H9 (cell line): ENCODE results near the gene PET100. TPM values are rescaled to one million over a fixed set of nuclear protein-coding genes. Genes with fewer than 3 reads are reported as not detected.

Experiments used
- DNase-seq: peaks from one replicate; pipeline ENCODE4 v3.0.0-alpha.2; 2017
- H2AFZ ChIP-seq: one replicate; pipeline ENCODE4 v1.6.1; 2013; ENCODE audit warnings: mild to moderate bottlenecking, low read length, control low read depth, moderate library complexity
- H2AK5ac ChIP-seq: 2 replicates; pipeline ENCODE4 v1.6.1; 2013; ENCODE audit warnings: low read length, control low read depth, mixed read lengths; ENCODE audit not compliant: insufficient read length
- H2BK120ac ChIP-seq: one replicate; pipeline ENCODE4 v1.6.1; 2013; ENCODE audit warnings: low read depth, mild to moderate bottlenecking, low read length, control low read depth, inconsistent platforms; ENCODE audit not compliant: poor library complexity, severe bottlenecking
- H2BK12ac ChIP-seq: 2 replicates; pipeline ENCODE4 v1.6.1; 2013; ENCODE audit warnings: low read length, control low read depth, mixed read lengths, low read depth; ENCODE audit not compliant: insufficient read length
- H2BK15ac ChIP-seq: 2 replicates; pipeline ENCODE4 v1.6.1; 2013; ENCODE audit warnings: low read depth, low read length, control low read depth
- H2BK20ac ChIP-seq: one replicate; pipeline ENCODE4 v1.6.1; 2013; ENCODE audit warnings: low read depth, mild to moderate bottlenecking, low read length, control low read depth, inconsistent platforms; ENCODE audit not compliant: poor library complexity, severe bottlenecking
- H2BK5ac ChIP-seq: 2 replicates; pipeline ENCODE4 v1.6.1; 2013; ENCODE audit warnings: low read length, control low read depth, mixed read lengths; ENCODE audit not compliant: insufficient read length
- H3K14ac ChIP-seq: 2 replicates; pipeline ENCODE4 v1.6.1; 2013; ENCODE audit warnings: low read length, control low read depth; ENCODE audit not compliant: insufficient read depth
- H3K18ac ChIP-seq: 2 replicates; pipeline ENCODE4 v1.6.1; 2013; ENCODE audit warnings: low read depth, mild to moderate bottlenecking, mixed read lengths, low read length, control low read depth; ENCODE audit not compliant: insufficient read length
- H3K23ac ChIP-seq: 2 replicates; pipeline ENCODE4 v1.6.1; 2013; ENCODE audit warnings: low read length, control low read depth, mixed read lengths, low read depth; ENCODE audit not compliant: insufficient read length
- H3K23me2 ChIP-seq: 2 replicates; pipeline ENCODE4 v1.6.1; 2013; ENCODE audit warnings: low read depth, mild to moderate bottlenecking, mixed read lengths, low read length, control low read depth; ENCODE audit not compliant: insufficient read length, poor library complexity, severe bottlenecking
- H3K27ac ChIP-seq: 2 replicates; pipeline ENCODE4 v1.5.1; 2013; ENCODE audit warnings: low read length, control low read depth, mixed read lengths, low read depth; ENCODE audit not compliant: insufficient read length
- H3K27me3 ChIP-seq: 2 replicates; pipeline ENCODE4 v1.6.1; 2013; ENCODE audit warnings: low read length, control low read depth, inconsistent platforms; ENCODE audit not compliant: insufficient read depth
- H3K4ac ChIP-seq: 2 replicates; pipeline ENCODE4 v1.6.1; 2013; ENCODE audit warnings: low read depth, mild to moderate bottlenecking, control low read depth, inconsistent platforms, low read length, moderate library complexity
- H3K4me1 ChIP-seq: 2 replicates; pipeline ENCODE4 v1.6.1; 2013; ENCODE audit warnings: low read length, control low read depth, inconsistent platforms; ENCODE audit not compliant: insufficient read depth
- H3K4me2 ChIP-seq: 2 replicates; pipeline ENCODE4 v1.6.1; 2013; ENCODE audit warnings: low read length, control low read depth, mixed read lengths; ENCODE audit not compliant: insufficient read length, insufficient read depth
- H3K56ac ChIP-seq: 2 replicates; pipeline ENCODE4 v1.6.1; 2013; ENCODE audit warnings: low read depth, mild to moderate bottlenecking, mixed read lengths, low read length, control low read depth; ENCODE audit not compliant: insufficient read length
- H3K79me1 ChIP-seq: 2 replicates; pipeline ENCODE4 v1.6.1; 2013; ENCODE audit warnings: low read depth, mild to moderate bottlenecking, moderate library complexity, low read length, control low read depth, inconsistent platforms; ENCODE audit not compliant: insufficient read depth, poor library complexity, severe bottlenecking
- H3K79me2 ChIP-seq: 2 replicates; pipeline ENCODE4 v1.6.1; 2013; ENCODE audit warnings: low read length, control low read depth, inconsistent platforms; ENCODE audit not compliant: insufficient read depth
- H3K9ac ChIP-seq: 2 replicates; pipeline ENCODE4 v1.6.1; 2013; ENCODE audit warnings: low read length, control low read depth, mixed read lengths; ENCODE audit not compliant: insufficient read length; ENCODE audit errors: extremely low read depth
- H3K9me3 ChIP-seq: one replicate; pipeline ENCODE4 v1.6.1; 2013; ENCODE audit warnings: low read depth, low read length, inconsistent platforms; ENCODE audit not compliant: control insufficient read depth
- H3T11ph ChIP-seq: one replicate; pipeline ENCODE4 v1.6.1; 2013; ENCODE audit warnings: mild to moderate bottlenecking, low read length, control low read depth, inconsistent platforms
- H4K20me1 ChIP-seq: one replicate; pipeline ENCODE4 v1.6.1; 2013; ENCODE audit not compliant: control insufficient read depth, insufficient read length, insufficient read depth
- H4K5ac ChIP-seq: 2 replicates; pipeline ENCODE4 v1.6.1; 2013; ENCODE audit warnings: low read depth, mild to moderate bottlenecking, mixed read lengths, low read length, control low read depth; ENCODE audit not compliant: insufficient read length
- H4K8ac ChIP-seq: replicated peaks from 2 replicates; pipeline ENCODE4 v1.6.1; 2013; ENCODE audit warnings: low read length, control low read depth, mixed read lengths, low read depth; ENCODE audit not compliant: insufficient read length
- H4K91ac ChIP-seq: 2 replicates; pipeline ENCODE4 v1.6.1; 2013; ENCODE audit warnings: low read depth, mild to moderate bottlenecking, moderate library complexity, mixed read lengths, low read length, control low read depth; ENCODE audit not compliant: insufficient read length
- H3K27ac Mint-ChIP-seq, 3 experiments: 2 replicates in 2 of 3; 3 replicates in 1 of 3; pipeline ENCODE4 v1.8.0; 2020 to 2021; ENCODE audit warnings: mixed read lengths in 3 of 3, mild to moderate bottlenecking in 1 of 3, moderate library complexity in 1 of 3
- H3K27me3 Mint-ChIP-seq: 2 replicates; pipeline ENCODE4 v1.8.0; 2021; ENCODE audit warnings: low read depth, mild to moderate bottlenecking, moderate library complexity, mixed read lengths
- H3K36me3 Mint-ChIP-seq, 3 experiments: 2 replicates in 2 of 3; 3 replicates in 1 of 3; pipeline ENCODE4 v1.8.0; 2020 to 2021; ENCODE audit warnings: low read depth in 3 of 3, mixed read lengths in 3 of 3; ENCODE audit not compliant: insufficient read depth in 1 of 3
- H3K4me1 Mint-ChIP-seq, 2 experiments: 2 replicates each; pipeline ENCODE4 v1.8.0; 2020; ENCODE audit warnings: mixed read lengths in 2 of 2
- H3K4me3 Mint-ChIP-seq, 2 experiments: 2 replicates in 1 of 2; 3 replicates in 1 of 2; pipeline ENCODE4 v1.8.0; 2020 to 2021; ENCODE audit warnings: mild to moderate bottlenecking in 2 of 2, mixed read lengths in 2 of 2, moderate library complexity in 1 of 2
- H3K9me3 Mint-ChIP-seq, 2 experiments: 2 replicates in 1 of 2; 3 replicates in 1 of 2; pipeline ENCODE4 v1.8.0; 2020; ENCODE audit warnings: mild to moderate bottlenecking in 2 of 2, mixed read lengths in 2 of 2, moderate library complexity in 1 of 2
- WGBS: extraction: QIAGEN DNeasy Blood & Tissue Kit; methylation state at CpG from one replicate; pipeline ENCODE4 v1.1.7; 2013; ENCODE audit warnings: missing lambda C conversion rate, low lambda C conversion rate, mixed read lengths; ENCODE audit not compliant: insufficient read length; ENCODE audit errors: extremely low coverage; 5-methylcytosine and 5-hydroxymethylcytosine counted together
- total RNA-seq: library from RNA; stranded (reverse); gene quantifications from 2 replicates; pipeline ENCODE4 v1.2.1, GENCODE V29; 2021
- TF ChIP-seq, protein P1 (sequence below): fragments of 200-600 bp; sonication (generic); conservative IDR thresholded peaks from 3 replicates; pipeline ENCODE4 v1.8.0; 2021; ENCODE audit warnings: antibody characterized with exemption, mild to moderate bottlenecking

The PET100 gene
- total RNA-seq, 1 experiment from 2014 or later: 129 TPM

GRCh38 chr19:7641290-7642276, 12.0 kb downstream of the PET100 start:
- 0 out of 7 replicates have a peak overlapping the region, but pooled peaks of 1 of the 3 experiments have one; percentile 48 for H3K27ac Mint-ChIP-seq
- no peak overlapping the region for H3K14ac ChIP-seq
- H3K9me3 Mint-ChIP-seq: no peaks in the 10 kb centered on the region; a peak in 1 of 5 replicates
- H3K23me2 ChIP-seq: no peaks in the 10 kb centered on the region
- no peaks in the 10 kb centered on the region for H4K20me1 ChIP-seq
- no peaks in the 10 kb centered on the region for H3K79me2 ChIP-seq
- TF ChIP-seq, protein P1, sequence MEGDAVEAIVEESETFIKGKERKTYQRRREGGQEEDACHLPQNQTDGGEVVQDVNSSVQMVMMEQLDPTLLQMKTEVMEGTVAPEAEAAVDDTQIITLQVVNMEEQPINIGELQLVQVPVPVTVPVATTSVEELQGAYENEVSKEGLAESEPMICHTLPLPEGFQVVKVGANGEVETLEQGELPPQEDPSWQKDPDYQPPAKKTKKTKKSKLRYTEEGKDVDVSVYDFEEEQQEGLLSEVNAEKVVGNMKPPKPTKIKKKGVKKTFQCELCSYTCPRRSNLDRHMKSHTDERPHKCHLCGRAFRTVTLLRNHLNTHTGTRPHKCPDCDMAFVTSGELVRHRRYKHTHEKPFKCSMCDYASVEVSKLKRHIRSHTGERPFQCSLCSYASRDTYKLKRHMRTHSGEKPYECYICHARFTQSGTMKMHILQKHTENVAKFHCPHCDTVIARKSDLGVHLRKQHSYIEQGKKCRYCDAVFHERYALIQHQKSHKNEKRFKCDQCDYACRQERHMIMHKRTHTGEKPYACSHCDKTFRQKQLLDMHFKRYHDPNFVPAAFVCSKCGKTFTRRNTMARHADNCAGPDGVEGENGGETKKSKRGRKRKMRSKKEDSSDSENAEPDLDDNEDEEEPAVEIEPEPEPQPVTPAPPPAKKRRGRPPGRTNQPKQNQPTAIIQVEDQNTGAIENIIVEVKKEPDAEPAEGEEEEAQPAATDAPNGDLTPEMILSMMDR: peak; percentile 61
- H3K9ac ChIP-seq: no peak overlapping the region
- H3K27ac ChIP-seq: no peak overlapping the region
- no peak overlapping the region for H3T11ph ChIP-seq
- peak; percentile 51 for DNase-seq
- H2AK5ac ChIP-seq: no peak overlapping the region
- H2BK15ac ChIP-seq: no peak overlapping the region
- H3K4me1 Mint-ChIP-seq: peaks cover 0 to 11% of the 10 kb centered on the region in 2 experiments; a peak in 2 of 4 replicates
- no peak overlapping the region for H2BK20ac ChIP-seq
- no peaks in the 10 kb centered on the region for H3K4me1 ChIP-seq
- H3K4me2 ChIP-seq: no peak overlapping the region
- H4K91ac ChIP-seq: no peak overlapping the region
- no peak overlapping the region for H2AFZ ChIP-seq
- H4K5ac ChIP-seq: no peak overlapping the region
- H3K79me1 ChIP-seq: no peaks in the 10 kb centered on the region
- no peaks in the 10 kb centered on the region; the same call in 1 of the 2 replicates for H3K27me3 ChIP-seq
- H3K36me3 Mint-ChIP-seq: peaks cover 9 to 26% (median 17%) of the 10 kb centered on the region in 3 experiments
- no peak overlapping the region for H3K23ac ChIP-seq
- H2BK12ac ChIP-seq: no peak overlapping the region
- no CpG with 5 or more reads among the region's 43 CpGs for WGBS
- H3K27me3 Mint-ChIP-seq: peaks cover 3% of the 10 kb centered on the region
- no peak overlapping the region for H3K18ac ChIP-seq
- H3K9me3 ChIP-seq: no peaks in the 10 kb centered on the region
- no peak overlapping the region; a peak in 1 of 5 replicates for H3K4me3 Mint-ChIP-seq
- H4K8ac ChIP-seq: no peak overlapping the region
- no peak overlapping the region for H3K56ac ChIP-seq
- H3K4ac ChIP-seq: no peak overlapping the region
- H2BK120ac ChIP-seq: no peak overlapping the region
- H2BK5ac ChIP-seq: no peak overlapping the region
